Measurements from ENCODE around the gene TRMT6.

TRMT6 gene

DNA sequence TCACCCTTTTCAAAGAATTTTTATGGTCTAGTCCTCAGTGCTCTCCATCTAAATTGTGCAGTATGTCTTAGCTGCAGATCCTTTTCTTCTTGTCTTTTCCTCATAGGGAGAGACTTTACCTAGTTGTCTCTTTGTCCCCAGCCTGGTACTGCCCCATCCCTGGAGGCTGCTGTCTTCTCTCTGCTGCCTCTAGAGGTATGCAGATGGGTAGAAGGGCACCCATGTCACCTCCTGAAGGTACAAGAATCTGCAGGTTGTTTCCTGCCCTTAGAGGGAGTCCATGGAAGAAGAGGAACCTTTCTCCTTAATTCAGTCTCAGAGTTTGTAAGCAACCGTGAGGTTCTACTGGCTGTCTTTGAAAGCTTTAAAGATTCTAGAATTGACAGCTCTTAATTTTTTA lies 39.2 kb upstream of the TRMT6 start:
- Histone ChIP-seq H3K27me3 (no peaks in the 10 kb centered on the region), H3K9me3 (no peaks in the 10 kb centered on the region), H3K4me3 (ENCODE audit: low read depth, low read length) (no peak overlapping the region), H3K4me1 (peaks cover 8% of the 10 kb centered on the region; the same call in 1 of the 2 replicates), H3K36me3 (peaks cover 60% of the 10 kb centered on the region)
- no peak for DNase-seq
- TF ChIP-seq, protein P1, sequence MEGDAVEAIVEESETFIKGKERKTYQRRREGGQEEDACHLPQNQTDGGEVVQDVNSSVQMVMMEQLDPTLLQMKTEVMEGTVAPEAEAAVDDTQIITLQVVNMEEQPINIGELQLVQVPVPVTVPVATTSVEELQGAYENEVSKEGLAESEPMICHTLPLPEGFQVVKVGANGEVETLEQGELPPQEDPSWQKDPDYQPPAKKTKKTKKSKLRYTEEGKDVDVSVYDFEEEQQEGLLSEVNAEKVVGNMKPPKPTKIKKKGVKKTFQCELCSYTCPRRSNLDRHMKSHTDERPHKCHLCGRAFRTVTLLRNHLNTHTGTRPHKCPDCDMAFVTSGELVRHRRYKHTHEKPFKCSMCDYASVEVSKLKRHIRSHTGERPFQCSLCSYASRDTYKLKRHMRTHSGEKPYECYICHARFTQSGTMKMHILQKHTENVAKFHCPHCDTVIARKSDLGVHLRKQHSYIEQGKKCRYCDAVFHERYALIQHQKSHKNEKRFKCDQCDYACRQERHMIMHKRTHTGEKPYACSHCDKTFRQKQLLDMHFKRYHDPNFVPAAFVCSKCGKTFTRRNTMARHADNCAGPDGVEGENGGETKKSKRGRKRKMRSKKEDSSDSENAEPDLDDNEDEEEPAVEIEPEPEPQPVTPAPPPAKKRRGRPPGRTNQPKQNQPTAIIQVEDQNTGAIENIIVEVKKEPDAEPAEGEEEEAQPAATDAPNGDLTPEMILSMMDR (IDR thresholded peaks at IDR 0.05; ENCODE audit: low read depth, low read length): 0 out of 2 replicates have a peak, but pooled peaks have one; percentile 11

DNA sequence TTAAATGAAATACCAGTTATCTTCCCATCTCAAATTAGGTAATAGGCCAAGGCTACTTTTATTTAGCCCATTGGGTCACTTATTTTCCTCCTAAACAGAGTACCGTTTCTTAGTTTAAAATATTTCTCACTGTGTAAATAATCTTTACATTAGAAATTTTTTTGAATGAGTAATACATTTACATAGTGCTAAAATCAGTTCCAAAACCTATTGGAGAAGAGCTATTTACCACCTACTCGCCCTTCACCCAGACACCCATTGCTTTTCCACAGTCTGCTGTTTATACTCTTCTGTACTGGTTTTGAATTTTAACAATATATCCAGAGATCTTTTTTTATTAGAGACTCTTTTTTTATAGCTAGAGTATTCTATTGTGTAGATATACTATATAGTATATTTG lies 37.0 kb upstream of the TRMT6 start:
- no peaks in the 10 kb centered on the region for H3K9me3 ChIP-seq
- DNase-seq: no peak
- no peaks in the 10 kb centered on the region for H3K27me3 ChIP-seq
- no peak overlapping the region for H3K4me3 ChIP-seq (ENCODE audit: low read depth, low read length)
- TF ChIP-seq, protein P1 (IDR thresholded peaks at IDR 0.05; ENCODE audit: low read depth, low read length): no peak
- H3K4me1 ChIP-seq: peaks cover 6% of the 10 kb centered on the region; the same call in 1 of the 2 replicates
- H3K36me3 ChIP-seq: peaks cover 62% of the 10 kb centered on the region

DNA sequence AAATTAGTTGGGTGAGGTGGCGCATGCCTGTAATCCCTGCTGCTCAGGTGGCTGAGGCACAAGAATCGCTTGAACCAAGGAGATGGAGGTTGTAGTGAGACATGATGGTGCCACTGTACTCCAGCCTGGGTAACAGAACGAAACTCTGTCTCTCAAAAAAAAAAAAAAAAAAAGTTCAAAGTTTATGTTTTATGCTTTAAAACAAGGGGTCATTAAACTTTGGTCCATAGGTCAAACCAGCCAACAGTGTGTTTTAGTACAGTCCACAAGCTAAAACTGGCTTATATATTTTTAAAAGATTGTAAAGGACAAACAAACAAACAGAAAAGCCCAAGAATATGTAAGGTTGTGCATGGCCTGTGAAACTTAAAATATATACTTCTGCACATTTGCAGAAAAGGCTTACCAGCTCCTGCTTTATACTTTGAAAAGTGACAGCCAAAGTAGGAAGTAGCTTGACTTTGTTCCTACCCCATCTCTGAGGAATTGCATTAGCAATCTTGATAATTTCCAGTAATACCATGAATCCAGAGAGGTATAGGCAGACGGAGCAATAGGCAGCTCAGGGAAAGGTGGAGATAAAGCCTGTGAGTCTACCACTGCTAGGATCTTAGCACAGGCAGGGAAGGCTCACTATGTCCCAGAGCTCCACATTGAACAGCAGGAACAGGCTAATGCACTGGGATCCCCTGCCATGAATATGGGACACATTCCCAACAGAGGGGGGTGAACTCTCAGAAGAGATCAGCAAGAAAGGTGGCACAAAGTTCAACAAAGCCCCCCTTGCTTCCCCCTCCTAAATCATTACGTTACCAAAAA lies 30.6 kb upstream of the TRMT6 start:
- Histone ChIP-seq H3K4me3 (ENCODE audit: low read depth, low read length) (no peak overlapping the region), H3K4me1 (peaks cover 17% of the 10 kb centered on the region), H3K36me3 (peaks cover 51% of the 10 kb centered on the region), H3K27me3 (no peaks in the 10 kb centered on the region), H3K9me3 (no peaks in the 10 kb centered on the region)
- TF ChIP-seq, protein P1 (IDR thresholded peaks at IDR 0.05; ENCODE audit: low read depth, low read length): no peak
- no peak for DNase-seq

DNA sequence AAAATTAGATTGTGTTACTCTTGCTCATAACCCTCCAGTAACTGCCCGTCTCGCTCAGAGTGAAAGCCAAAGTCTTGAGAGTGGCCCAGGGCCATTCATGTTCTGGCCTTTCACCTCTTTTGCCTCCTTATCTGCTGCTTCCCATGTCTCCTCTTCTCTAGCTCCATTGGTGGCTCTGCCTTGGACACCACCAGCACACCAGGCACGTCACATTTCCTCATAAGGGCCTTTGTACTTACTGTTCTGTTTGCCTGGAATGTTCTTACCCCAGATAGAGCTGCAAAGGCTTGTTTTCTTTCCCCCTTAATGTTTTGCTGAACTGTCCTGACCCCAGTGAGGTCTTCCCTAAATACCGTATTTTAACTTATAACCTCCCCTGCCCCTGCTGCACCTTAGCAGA lies 29.5 kb upstream of the TRMT6 start:
- Histone ChIP-seq H3K9me3 (no peaks in the 10 kb centered on the region), H3K27me3 (no peaks in the 10 kb centered on the region), H3K36me3 (peaks cover 47% of the 10 kb centered on the region), H3K4me3 (ENCODE audit: low read depth, low read length) (no peak overlapping the region), H3K4me1 (peaks cover 17% of the 10 kb centered on the region)
- no peak for DNase-seq
- TF ChIP-seq, protein P1 (IDR thresholded peaks at IDR 0.05; ENCODE audit: low read depth, low read length): no peak

DNA sequence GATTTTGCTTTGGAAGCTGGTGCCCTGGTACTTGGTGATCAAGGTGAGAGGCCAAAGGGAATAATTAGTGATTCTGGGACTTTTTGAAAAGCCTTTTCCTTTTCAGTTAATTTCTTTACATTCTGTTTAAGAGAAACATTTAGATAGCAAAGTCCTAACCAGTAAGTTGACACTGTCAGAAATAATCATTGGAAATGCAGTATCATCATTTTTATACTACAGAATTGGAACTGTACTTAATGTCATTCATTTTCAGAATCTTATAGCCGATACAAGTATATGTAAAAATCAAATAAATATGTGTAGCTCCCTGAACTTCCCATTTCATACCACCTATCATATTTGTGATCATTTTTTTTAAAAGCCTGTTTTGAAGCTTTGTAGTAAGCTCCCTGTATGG lies 27.6 kb upstream of the TRMT6 start:
- peaks cover 17% of the 10 kb centered on the region for H3K4me1 ChIP-seq
- H3K36me3 ChIP-seq: peaks cover 43% of the 10 kb centered on the region
- DNase-seq: no peak
- H3K27me3 ChIP-seq: no peaks in the 10 kb centered on the region
- no peaks in the 10 kb centered on the region for H3K9me3 ChIP-seq
- no peak overlapping the region for H3K4me3 ChIP-seq (ENCODE audit: low read depth, low read length)
- TF ChIP-seq, protein P1 (IDR thresholded peaks at IDR 0.05; ENCODE audit: low read depth, low read length): no peak

DNA sequence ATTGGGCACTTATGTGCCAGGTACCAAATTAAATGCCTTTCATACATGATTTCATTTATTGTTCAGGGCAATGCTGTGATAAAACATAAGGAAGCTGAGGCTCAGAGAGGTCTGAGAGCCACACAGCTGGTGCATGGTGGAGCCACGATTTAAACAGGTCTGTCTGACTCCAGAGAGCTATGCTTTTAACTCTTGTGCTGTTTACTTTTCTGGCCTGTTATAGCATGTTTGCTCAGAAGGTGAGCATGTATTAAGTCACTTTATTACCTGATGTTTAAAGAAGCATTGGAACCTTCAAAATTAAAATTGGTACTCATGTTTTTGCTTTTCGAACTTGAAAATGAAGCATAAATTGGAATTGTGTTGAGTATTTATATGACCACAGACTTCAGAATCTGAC lies 26.9 kb upstream of the TRMT6 start:
- H3K4me1 ChIP-seq: peaks cover 17% of the 10 kb centered on the region
- H3K27me3 ChIP-seq: no peaks in the 10 kb centered on the region
- H3K4me3 ChIP-seq (ENCODE audit: low read depth, low read length): no peak overlapping the region
- H3K9me3 ChIP-seq: no peaks in the 10 kb centered on the region
- TF ChIP-seq, protein P1 (IDR thresholded peaks at IDR 0.05; ENCODE audit: low read depth, low read length): no peak
- no peak for DNase-seq
- H3K36me3 ChIP-seq: peaks cover 39% of the 10 kb centered on the region
